BE2C (cell line): ENCODE measurements around the gene LAMP1.

Source experiments
- DNase-seq: peaks from one replicate; pipeline ENCODE4 v3.0.0-alpha.2; 2020
- H3K27me3 ChIP-seq: fragments of 250-450 bp; sonication (Bioruptor Pico); 2 replicates; pipeline ENCODE4 v1.5.1; 2020; ENCODE audit warnings: mild to moderate bottlenecking
- H3K36me3 ChIP-seq: fragments of 250-450 bp; sonication (Bioruptor Pico); 2 replicates; pipeline ENCODE4 v1.5.1; 2020; ENCODE audit warnings: mild to moderate bottlenecking
- H3K4me1 ChIP-seq: fragments of 250-450 bp; sonication (Bioruptor Pico); 2 replicates; pipeline ENCODE4 v1.5.1; 2020
- H3K4me3 ChIP-seq: 2 replicates; pipeline ENCODE4 v1.5.1; 2011; ENCODE audit warnings: low read depth, low read length
- H3K9me3 ChIP-seq: fragments of 250-450 bp; sonication (Bioruptor Pico); 2 replicates; pipeline ENCODE4 v1.5.1; 2020
- CTCF ChIP-seq: IDR thresholded peaks from 2 replicates; pipeline ENCODE4 v1.5.1; 2012; ENCODE audit warnings: mild to moderate bottlenecking, low read depth, low read length

Gene LAMP1

GRCh38 chr13:113274721-113275120 is 22.3 kb upstream of the LAMP1 start:
- H3K4me1 ChIP-seq: no peaks in the 10 kb centered on the region
- no peaks in the 10 kb centered on the region for H3K36me3 ChIP-seq
- H3K27me3 ChIP-seq: no peaks in the 10 kb centered on the region
- DNase-seq: no peak
- no peak for TF ChIP-seq CTCF
- H3K4me3 ChIP-seq: no peak overlapping the region
- H3K9me3 ChIP-seq: no peaks in the 10 kb centered on the region

GRCh38 chr13:113275387-113275786 is 21.7 kb upstream of the LAMP1 start:
- peak; percentile 71 for TF ChIP-seq CTCF
- Histone ChIP-seq H3K9me3 (no peaks in the 10 kb centered on the region), H3K4me3 (no peak overlapping the region), H3K36me3 (no peaks in the 10 kb centered on the region), H3K4me1 (no peaks in the 10 kb centered on the region), H3K27me3 (peaks cover under 1% of the 10 kb centered on the region; the same call in 1 of the 2 replicates)
- DNase-seq: peak; percentile 55

- no peaks in the 10 kb centered on the region for H3K4me1 ChIP-seq
- no peak for TF ChIP-seq CTCF
- no peaks in the 10 kb centered on the region for H3K36me3 ChIP-seq
- peaks cover 21% of the 10 kb centered on the region for H3K27me3 ChIP-seq
- H3K9me3 ChIP-seq: no peaks in the 10 kb centered on the region
- H3K4me3 ChIP-seq: no peak overlapping the region
- no peak for DNase-seq
These were observed 16.9 kb upstream of the LAMP1 start for GRCh38 chr13:113280126-113280525.

- Histone ChIP-seq H3K9me3 (no peaks in the 10 kb centered on the region), H3K4me1 (no peaks in the 10 kb centered on the region), H3K36me3 (no peaks in the 10 kb centered on the region), H3K4me3 (no peak overlapping the region), H3K27me3 (peaks cover 35% of the 10 kb centered on the region)
- TF ChIP-seq CTCF: no peak
- no peak for DNase-seq
These were observed 13.1 kb upstream of the LAMP1 start for GRCh38 chr13:113283904-113284303.

- Histone ChIP-seq H3K4me1 (no peaks in the 10 kb centered on the region), H3K4me3 (no peak overlapping the region), H3K9me3 (no peaks in the 10 kb centered on the region), H3K36me3 (no peaks in the 10 kb centered on the region), H3K27me3 (peaks cover 61% of the 10 kb centered on the region)
- DNase-seq: no peak
- TF ChIP-seq CTCF: no peak
These were observed 8.2 kb upstream of the LAMP1 start for GRCh38 chr13:113288880-113289279.

- Histone ChIP-seq H3K27me3 (peaks cover 58% of the 10 kb centered on the region), H3K36me3 (no peaks in the 10 kb centered on the region), H3K4me3 (no peak overlapping the region), H3K9me3 (no peaks in the 10 kb centered on the region), H3K4me1 (no peaks in the 10 kb centered on the region)
- no peak for TF ChIP-seq CTCF
- DNase-seq: no peak
These were observed 5.9 kb upstream of the LAMP1 start for GRCh38 chr13:113291129-113291528.
